ENCODE results near the gene ITGA1.

Gene ITGA1

GRCh38 chr5:53006911-53007890 is 219.5 kb downstream of the ITGA1 start:
- no peak for DNase-seq

- no peak for DNase-seq
These were observed 221.0 kb downstream of the ITGA1 start for GRCh38 chr5:53008751-53009150.
